Kidney (tissue), 14 donors: ENCODE results near the gene MYOZ3. TPM values are rescaled to one million over a fixed set of nuclear protein-coding genes. Genes with fewer than 3 reads are reported as not detected.

ENCODE experiments used
- DNase-seq, 5 donors: peaks; one replicate each; pipeline ENCODE4 v3.0.0-alpha.2; 2013 to 2020
- FAIRE-seq: peaks from 2 replicates; lab custom pipeline; 2012; peaks lifted over from hg19 to GRCh38; lab: Jason Lieb, UNC
- H3K27ac ChIP-seq, 2 donors: one replicate each; pipeline ENCODE4 v1.7.0; 2013; ENCODE audit warnings: low read depth in 2 of 2, low read length in 2 of 2, inconsistent platforms in 1 of 2
- H3K27me3 ChIP-seq: one replicate; pipeline ENCODE4 v1.7.1; 2013; ENCODE audit warnings: low read length, inconsistent platforms; ENCODE audit not compliant: control insufficient read depth, insufficient read depth
- H3K36me3 ChIP-seq, 3 donors: one replicate each; pipeline versions ENCODE4 v1.7.0 to v1.7.1; 2013; ENCODE audit warnings: low read length in 3 of 3, control low read depth in 1 of 3, inconsistent platforms in 1 of 3; ENCODE audit not compliant: insufficient read depth in 3 of 3, control insufficient read depth in 2 of 3
- H3K4me1 ChIP-seq, 3 donors: one replicate each; pipeline versions ENCODE4 v1.7.0 to v1.7.1; 2013; ENCODE audit warnings: low read length in 3 of 3, inconsistent platforms in 1 of 3, low read depth in 1 of 3; ENCODE audit not compliant: control insufficient read depth in 2 of 3, insufficient read depth in 2 of 3
- H3K4me3 ChIP-seq, 3 donors: one replicate each; pipeline versions ENCODE4 v1.7.0 to v1.8.1; 2013; ENCODE audit warnings: low read length in 3 of 3, control low read depth in 1 of 3, inconsistent platforms in 1 of 3
- H3K9ac ChIP-seq, 3 donors: one replicate each; pipeline versions ENCODE4 v1.7.0 to v1.7.1; 2013; ENCODE audit warnings: low read length in 3 of 3, control low read depth in 1 of 3, inconsistent platforms in 1 of 3
- H3K9me3 ChIP-seq, 3 donors: one replicate each; pipeline versions ENCODE4 v1.7.0 to v1.7.1; 2013; ENCODE audit warnings: low read length in 3 of 3, control low read depth in 1 of 3, inconsistent platforms in 1 of 3; ENCODE audit not compliant: control insufficient read depth in 2 of 3, insufficient read depth in 1 of 3
- CTCF ChIP-seq: IDR thresholded peaks from 3 replicates; pipeline ENCODE4 v1.5.1; 2012; ENCODE audit warnings: mild to moderate bottlenecking, moderate library complexity, borderline replicate concordance; ENCODE audit not compliant: insufficient read depth; ENCODE audit errors: extremely low read depth
- intact Hi-C: fragments of 100-400 bp; cut with DNase I; formaldehyde crosslinking; loops from one replicate; pipeline ENCODE4 v1.11.1; 2022
- polyA plus RNA-seq: library from polyadenylated mRNA; stranded (reverse); fragments of 350-450 nt; fragmentation: Illumina TruSeq; extraction: RNeasy Lipid Tissue Mini Kit (QIAGEN cat#74804); gene quantifications from one replicate; pipeline ENCODE4 v1.2.3, GENCODE V29; 2014; ENCODE audit warnings: low read depth, low replicate concordance; ENCODE audit not compliant: insufficient read depth
- total RNA-seq: library from RNA; stranded (reverse); fragmentation: NEBNext Ultra II Directional; extraction: Animal tissue kit (Norgen Biotek cat#: 25700); gene quantifications from one replicate; pipeline ENCODE4 v1.2.1, GENCODE V29; 2021
- donor health status: control.
- donor health status: control.
- donor health status: control.
- donor health status: control.
- donor health status: control.
- donor health status: DM: yes; HTN: yes; CAD: no.
- donor health status: Normal renal cell carcinoma (clear cell type).

Gene MYOZ3
- total and polyA plus RNA-seq, 2 donors from 2014 or later = 0.66 to 1.3 TPM

GRCh38 chr5:150642991-150643710, 17.9 kb upstream of the MYOZ3 start:
- intact Hi-C loops = no loop called here
- Histone ChIP-seq H3K4me1 (peaks cover 0 to 54% (median 51%) of the 10 kb centered on the region in 3 donors), H3K9ac (peak overlapping the region in 1 of 3 donors; percentile 49), H3K27me3 (no peaks in the 10 kb centered on the region), H3K9me3 (no peaks in the 10 kb centered on the region), H3K36me3 (peaks cover 0 to under 1% (median 0%) of the 10 kb centered on the region in 3 donors), H3K4me3 (peak overlapping the region; percentile 6 to 21 (median 8)), H3K27ac (peak overlapping the region; percentile 87 to 93)
- TF ChIP-seq CTCF = no peak
- FAIRE-seq (no peak), DNase-seq (peak in 1 of 5 donors; percentile 32)

GRCh38 chr5:150644058-150644457, 17.0 kb upstream of the MYOZ3 start:
- no peak for TF ChIP-seq CTCF
- Histone ChIP-seq H3K4me1 (peaks cover 0 to 48% (median 46%) of the 10 kb centered on the region in 3 donors), H3K27ac (peak overlapping the region; percentile 48 to 84), H3K4me3 (no peak overlapping the region), H3K27me3 (no peaks in the 10 kb centered on the region), H3K9ac (peak overlapping the region in 1 of 3 donors; percentile 16), H3K36me3 (peaks cover 0 to 7% (median 0%) of the 10 kb centered on the region in 3 donors), H3K9me3 (no peaks in the 10 kb centered on the region)
- FAIRE-seq (no peak), DNase-seq (peak in 2 of 5 donors; percentile 12 to 74)
- intact Hi-C loops = no loop called here

- no peak for TF ChIP-seq CTCF
- peaks cover 0 to 7% (median 0%) of the 10 kb centered on the region in 3 donors for H3K36me3 ChIP-seq
- no peaks in the 10 kb centered on the region for H3K27me3 ChIP-seq
- H3K9me3 ChIP-seq = no peaks in the 10 kb centered on the region
- peak overlapping the region; percentile 48 to 84 for H3K27ac ChIP-seq
- peaks cover 0 to 44% (median 42%) of the 10 kb centered on the region in 3 donors for H3K4me1 ChIP-seq
- intact Hi-C loops = no loop called here
- no peak for FAIRE-seq
- H3K9ac ChIP-seq = peak overlapping the region in 1 of 3 donors; percentile 16
- DNase-seq = peak in 1 of 5 donors; percentile 59
- H3K4me3 ChIP-seq = no peak overlapping the region
Observed at GRCh38 chr5:150644514-150644913, 16.5 kb upstream of the MYOZ3 start.
